Caki2 (cell line): ENCODE measurements around the gene LDLRAD3. TPM values are rescaled to one million over a fixed set of nuclear protein-coding genes. Genes with fewer than 3 reads are reported as not detected.

Experiments
- DNase-seq: peaks from one replicate; pipeline ENCODE4 v3.0.0-alpha.2; 2015; ENCODE audit warnings: low read depth
- in situ Hi-C: cut with HindIII; loops from 2 replicates; pipeline ENCODE4 v1.10.0; 2016; ENCODE audit warnings: low sequenced_read_pairs, low pct_unique_long_range_greater_than_20kb, mixed read lengths
- total RNA-seq: library from RNA; depleted of rRNA; stranded (reverse); fragments of >200 nt; shearing (Covaris generic); gene quantifications from 2 replicates; pipeline ENCODE4 v1.2.3, GENCODE V29; 2014; ENCODE audit warnings: low replicate concordance

LDLRAD3 gene
- total RNA-seq, 1 experiment from 2014 or later: 1.9 TPM

DNA sequence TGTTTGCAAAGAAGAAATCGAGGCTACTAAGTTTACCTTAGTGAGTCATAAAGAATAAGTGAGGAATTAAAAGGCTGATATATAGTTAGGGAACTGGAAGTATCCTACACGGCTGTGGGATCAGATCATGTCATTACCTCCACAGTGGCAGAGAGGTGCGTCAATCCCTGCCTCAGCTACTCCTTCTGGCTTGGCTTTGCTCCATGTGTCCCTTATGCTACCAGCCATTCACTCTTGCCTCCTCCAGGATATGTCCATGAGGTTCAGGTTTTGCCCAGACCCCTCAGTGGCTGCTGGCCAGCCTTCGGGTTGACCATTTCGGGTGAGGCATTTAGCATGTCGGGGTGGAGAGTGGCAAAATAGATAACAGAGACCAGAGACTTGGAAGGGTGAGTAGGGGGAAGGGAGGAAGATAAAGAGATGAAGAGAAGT, 153.4 kb downstream of the LDLRAD3 start:
- no peak for DNase-seq
- in situ Hi-C loops: no loop called here

DNA sequence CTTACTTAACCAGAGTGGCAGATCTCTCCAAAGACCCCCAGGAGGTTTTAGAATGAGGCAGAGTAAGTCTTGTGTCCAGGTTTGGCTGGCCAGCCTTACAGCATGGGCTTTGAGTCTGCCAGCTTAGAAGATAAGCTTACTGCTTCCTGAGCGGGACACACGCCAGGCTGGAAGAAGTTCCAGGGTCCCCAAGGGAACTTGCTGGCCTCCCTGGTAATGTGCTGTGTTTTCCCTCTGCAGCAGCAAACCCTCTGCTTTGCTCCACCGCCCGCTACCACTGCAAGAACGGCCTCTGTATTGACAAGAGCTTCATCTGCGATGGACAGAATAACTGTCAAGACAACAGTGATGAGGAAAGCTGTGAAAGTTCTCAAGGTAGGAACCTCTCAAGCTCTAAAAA, 154.2 kb downstream of the LDLRAD3 start:
- in situ Hi-C loops: no loop called here
- no peak for DNase-seq

DNA sequence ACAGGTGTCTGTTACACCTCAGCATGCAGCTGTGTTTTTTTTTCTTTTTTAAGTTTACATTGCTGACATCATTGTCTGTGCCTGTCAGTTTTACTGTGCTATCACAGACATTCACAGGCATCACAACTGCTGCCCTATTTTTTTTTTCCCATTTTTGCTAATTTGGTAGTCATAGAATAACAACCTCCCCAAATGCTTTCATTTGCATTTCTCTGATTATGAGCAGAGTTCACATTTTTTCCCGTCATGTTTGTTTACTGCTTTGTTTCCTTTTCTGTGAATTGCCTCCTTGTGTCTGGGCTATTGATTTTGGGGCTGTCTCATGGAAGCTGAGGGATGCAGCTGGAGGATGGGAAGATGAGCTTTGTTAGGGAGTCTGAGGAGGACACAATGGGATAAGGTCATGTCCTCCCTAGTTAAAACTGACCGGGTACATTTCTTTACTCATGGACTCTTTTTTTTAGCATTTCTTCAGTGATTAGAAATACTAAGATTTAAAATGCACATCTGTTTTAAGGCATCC, 155.1 kb downstream of the LDLRAD3 start:
- no peak for DNase-seq
- in situ Hi-C loops: no loop called here

DNA sequence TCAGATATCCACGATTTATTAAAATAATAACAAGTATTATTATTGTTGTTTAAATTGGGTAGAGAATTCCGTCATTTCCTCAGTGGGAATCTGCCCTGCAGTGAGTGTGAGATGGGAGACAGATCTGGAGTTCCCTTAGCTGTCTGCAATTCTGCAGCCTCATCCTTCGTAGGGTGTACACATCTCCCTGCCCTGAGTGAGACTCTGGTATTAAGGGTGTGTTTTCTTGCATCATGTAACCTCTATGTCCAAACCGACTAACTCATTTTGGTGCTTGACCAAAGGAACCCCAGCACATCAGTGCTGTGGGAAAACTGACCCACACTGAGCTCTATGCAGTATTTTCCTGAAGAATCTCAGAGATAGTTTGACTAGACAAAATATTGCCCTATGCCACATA, 157.6 kb downstream of the LDLRAD3 start:
- no peak for DNase-seq
- in situ Hi-C loops: no loop called here

DNA sequence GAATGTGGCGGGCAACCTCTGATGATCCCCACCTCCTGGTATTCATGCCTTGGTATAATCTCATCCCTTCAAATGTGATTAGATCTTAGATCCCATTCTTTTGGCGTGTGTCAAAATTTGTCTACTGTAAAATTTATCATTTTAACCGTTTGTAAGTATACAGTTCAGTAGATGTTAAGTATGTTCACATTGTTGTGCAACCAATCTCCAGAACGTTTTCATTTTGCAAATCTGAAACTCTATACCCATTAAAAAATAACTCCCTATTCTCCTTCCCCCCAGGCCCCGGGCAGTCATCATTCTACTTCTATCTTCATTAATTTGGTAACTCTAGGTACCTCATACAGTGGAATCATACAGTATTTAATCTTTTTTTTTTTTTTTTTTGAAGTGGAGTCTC, 159.0 kb downstream of the LDLRAD3 start:
- no peak for DNase-seq
- in situ Hi-C loops: no loop called here

DNA sequence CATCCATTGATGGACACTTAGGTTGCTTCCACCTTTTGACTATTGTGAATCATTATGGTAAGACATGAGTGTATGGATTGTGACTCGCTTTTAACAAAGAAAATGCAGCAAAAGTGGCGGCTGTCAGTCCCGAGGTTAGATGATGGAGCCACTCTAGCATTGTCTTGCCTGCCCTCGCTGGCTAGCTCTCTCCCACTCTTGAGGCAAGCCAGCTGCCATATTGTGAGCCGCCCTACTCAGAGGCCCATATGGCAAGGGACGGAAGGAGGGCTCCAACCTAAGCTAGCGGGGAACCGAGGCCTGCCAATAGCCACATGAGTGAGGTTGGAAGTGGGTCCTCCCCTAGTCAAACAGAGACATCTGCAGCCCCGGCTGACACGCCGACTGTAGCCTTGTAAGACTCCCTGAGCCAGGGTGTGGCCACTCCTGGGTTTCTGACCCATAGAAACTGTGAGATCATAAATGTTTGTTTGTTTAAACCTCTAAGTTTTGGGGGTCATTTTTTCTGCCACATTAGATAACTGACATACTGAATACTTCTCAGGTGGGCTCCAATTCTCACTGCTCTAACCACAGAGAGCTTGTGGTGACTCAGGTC, 160.2 kb downstream of the LDLRAD3 start:
- in situ Hi-C loops: no loop called here
- no peak for DNase-seq

DNA sequence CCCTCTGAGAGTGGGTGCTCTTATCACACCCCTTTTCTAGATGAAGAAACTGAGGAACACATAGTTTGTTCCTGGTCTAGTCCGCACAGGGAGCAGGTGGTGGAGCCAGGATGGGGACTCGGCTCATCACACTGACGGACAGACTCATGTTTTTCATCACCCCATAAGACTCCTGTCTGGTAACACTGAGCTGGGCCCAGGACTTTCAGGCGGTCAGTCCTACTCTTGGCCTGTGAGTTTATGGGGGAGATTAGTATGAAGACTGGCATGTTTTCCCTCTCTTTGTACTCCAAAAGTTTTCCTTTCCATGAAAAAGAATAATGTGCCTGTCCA, 160.8 kb downstream of the LDLRAD3 start:
- in situ Hi-C loops: no loop called here
- no peak for DNase-seq

DNA sequence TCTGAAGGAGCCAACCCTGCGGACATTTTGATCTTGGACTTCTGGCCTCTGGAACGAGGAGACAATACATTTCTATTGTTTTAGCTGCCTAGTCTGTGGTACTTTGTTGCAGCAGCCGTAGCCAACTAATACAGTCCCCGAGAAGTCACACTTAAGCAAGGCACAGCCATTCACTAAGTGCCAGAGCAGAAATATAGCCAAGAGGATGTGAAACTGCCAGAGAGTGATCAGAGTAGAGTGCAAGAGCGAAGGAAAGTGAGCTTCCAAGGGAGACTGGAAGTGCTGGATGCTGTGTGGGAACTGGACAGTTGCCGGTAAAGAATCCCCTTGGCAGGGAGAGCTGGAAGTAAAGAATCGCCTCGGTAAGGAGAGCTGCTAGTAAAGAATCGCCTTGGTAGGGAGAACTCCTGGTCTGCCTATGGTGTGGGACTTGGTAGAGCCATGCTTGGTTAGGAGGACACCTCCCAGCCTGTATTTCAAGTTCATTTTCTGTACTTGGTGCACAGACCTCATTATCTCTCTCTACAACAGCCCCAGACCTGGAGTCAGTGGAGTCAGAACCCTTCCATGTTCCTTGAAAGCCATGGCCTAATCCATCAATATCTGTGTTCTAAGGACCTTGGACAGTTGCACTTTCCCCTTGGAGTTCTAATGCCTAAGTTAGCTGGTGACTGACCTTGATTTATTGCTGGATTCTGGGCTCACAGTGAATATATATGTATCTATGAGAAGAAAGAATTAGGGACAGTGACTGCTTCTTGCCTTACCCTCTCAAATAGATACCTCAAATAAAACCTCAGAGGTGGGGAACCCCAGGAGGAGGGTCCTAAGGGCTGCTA, 162.1 kb downstream of the LDLRAD3 start:
- no peak for DNase-seq
- in situ Hi-C loops: no loop called here

DNA sequence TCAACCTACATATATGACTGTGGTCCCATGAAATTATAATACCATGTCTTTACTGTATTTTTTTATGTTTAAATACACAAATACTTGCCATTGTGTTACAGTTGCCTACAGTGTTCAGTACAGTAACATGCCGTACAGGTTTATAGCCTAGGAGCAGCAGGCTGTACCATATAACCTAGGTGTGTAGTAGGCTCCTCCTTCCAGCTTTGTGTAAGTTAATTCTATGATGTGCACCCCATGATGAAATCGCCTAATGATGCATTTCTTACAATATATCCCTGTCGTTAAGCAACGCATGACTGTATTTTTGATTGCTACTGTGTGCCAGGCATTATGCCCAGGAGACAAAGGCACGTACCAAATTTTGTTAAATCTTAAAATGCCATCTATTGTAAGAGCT, 163.7 kb downstream of the LDLRAD3 start:
- in situ Hi-C loops: no loop called here
- no peak for DNase-seq

DNA sequence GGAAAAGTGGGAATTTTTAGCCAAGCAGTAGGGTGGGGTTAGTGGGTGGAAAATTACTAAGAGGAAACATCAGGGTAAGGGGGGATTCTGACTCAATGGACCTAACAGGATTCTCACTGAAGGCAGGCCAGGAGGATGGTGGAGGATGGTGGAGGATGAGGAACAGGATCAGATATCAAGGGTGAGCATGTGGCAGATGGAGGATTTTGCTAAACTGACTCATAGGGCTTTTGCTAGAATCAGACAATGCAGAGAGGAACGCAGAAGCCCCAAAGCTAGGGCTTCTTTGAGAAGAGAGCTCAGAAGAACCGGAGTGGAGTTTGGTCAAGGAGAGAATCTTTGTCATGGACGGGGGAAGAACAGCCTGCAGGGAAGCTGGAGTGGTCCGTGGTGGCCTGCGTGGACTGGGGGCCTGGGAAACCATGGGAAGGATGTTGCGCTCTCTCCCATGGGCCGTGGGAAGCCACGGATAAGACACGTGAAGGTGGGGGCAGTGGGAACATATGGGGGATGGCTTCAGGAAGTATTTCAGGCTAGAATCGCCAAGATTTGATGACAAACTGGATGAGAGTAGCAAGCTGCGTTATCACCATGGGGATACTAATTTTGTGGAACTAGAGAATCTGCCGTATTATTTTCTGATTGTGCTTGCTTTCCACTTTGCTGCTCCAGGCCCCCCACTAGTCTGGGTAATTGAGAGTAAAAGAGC, 165.2 kb downstream of the LDLRAD3 start:
- in situ Hi-C loops: no loop called here
- DNase-seq: no peak

DNA sequence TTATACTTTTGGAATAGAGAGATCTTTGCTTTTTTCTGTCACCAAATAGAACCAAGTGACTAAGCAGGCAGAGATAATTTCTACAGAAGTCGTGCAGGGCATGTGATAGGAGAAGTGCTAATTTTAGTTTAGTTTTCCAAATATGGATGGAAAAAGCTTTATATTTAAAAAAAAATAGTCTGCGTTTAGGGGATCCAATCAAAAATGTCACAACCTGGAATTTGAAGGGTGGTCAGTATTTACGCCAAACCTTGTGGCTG, 165.7 kb downstream of the LDLRAD3 start:
- no peak for DNase-seq
- in situ Hi-C loops: no loop called here

DNA sequence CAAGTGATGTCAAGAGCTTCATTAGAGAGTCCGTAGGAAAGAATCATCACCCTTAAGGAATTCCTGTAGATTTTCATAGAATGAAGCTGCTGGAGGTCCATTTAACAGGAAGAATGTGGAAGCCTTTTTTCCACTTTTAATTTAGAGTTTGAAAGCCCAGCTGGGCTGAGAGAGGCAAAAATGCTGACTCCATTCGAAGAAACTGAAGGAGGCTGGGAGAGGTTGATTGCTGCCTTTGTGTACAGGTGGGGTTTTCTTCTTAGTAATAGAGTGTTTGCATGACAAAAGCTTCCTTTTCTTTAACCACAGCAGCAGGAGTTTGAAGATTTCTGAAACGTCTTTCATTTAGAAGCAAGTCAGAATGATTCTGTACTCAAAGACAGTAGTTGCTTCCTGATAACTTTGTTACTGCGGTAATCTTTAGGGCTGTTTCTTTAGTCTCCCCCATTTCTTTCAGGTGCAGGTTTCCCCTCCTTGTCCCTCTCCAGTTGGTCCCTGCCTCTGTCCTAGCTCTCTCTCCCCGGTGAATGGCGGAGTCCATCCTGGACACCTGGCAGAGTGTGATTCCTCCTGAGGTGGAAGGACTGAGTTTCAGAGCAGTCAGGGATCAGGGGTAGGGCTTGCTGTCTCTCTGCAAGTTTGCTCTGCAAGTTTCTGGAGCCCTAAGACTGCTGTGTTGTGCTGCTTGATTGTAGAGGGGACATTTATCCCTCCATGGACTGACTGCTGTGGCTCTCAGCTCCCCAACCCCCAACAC, 166.2 kb downstream of the LDLRAD3 start:
- in situ Hi-C loops: no loop called here
- no peak for DNase-seq

DNA sequence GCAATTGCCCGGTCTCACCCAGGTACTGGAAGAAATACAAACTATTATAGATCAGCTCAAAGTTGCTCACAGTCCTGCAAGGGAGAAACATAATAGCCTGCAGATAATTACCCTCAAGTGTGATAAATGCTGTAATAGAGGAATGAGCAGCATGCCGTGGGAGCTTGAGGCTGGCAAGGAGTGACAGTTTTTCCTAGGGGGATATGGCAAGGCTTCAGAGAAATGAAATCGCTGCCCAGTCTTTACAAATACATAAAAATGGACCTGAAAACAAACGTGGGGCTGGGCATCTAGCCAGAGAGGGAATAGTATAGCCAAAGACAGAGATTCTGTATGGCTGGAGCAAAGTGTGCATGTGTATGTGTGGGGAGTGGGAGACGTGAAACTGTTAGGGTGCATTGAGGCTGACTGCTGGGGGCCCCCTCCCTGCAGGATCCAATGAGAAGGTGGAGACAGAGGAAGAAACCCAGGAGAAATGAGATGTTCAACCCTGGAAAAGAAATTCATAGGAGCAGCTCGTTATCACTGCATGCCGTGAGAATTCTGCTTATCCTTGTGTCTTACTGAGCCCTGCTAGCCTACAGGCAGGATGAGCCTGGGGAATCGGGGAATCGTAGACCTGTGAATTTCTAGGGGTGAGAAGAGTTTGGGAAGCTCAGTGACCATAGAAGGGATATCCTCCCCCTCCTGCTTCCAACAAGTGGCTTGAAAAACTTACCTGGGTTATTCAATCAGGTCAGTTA, 167.0 kb downstream of the LDLRAD3 start:
- in situ Hi-C loops: no loop called here
- no peak for DNase-seq

DNA sequence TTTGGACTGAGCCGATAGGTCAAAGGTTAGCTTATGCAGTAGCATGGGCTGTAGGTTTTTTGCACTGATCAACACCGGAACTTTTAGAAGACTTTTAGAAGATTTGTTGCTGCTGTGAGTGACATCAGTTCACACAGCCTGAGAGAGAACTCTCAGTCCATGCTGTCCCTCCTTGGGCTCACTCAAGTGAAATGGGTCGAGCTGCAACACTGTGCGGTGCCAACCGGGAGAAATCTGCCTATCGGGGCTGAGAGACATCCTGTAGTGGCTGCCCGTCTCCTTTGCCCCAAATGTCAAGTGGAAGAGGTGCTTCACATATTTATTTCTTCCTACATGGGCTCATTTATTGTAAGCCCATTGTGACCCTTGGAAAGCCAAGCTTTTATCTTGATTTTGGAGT, 170.2 kb downstream of the LDLRAD3 start:
- in situ Hi-C loops: no loop called here
- no peak for DNase-seq

DNA sequence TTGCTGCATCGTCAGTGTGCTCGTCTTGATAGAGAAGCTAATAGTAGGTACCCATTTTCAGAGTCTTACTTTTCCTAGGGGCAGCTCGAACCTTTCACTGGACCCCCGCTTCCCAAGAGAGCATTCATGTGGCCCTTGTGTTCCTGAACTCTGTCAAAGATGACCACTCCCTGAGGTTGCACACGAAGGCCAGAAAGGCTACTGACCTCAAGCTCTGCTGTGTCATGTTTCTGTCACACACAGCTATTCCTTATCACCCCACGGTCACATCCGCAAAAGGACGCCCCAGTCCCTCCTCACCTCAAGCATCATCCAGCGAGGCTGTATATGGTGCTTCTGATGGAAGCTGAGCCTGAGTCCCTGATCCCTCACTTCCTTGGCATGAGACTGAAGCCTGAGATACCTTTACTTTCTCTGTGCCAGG, 171.5 kb downstream of the LDLRAD3 start:
- in situ Hi-C loops: no loop called here
- no peak for DNase-seq

DNA sequence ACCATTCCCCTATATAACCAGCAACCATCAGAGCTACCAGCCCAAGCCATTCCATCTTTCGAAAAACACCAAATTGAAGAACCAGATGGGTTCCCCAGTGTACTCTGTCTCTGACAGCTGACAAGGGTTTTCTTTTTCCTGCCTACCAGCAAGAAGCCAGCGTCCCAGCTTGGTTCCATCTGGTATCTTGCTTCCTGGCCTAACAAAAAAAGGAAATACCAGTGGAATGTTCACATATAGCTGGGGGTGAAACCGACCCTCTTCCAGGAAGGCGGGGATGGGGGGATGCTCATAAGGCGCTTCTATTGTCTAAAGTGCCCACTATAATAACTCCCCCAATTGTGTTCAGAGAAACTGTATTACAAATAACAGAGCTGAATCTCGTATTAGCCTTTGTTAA, 172.3 kb downstream of the LDLRAD3 start:
- in situ Hi-C loops: no loop called here
- DNase-seq: no peak

DNA sequence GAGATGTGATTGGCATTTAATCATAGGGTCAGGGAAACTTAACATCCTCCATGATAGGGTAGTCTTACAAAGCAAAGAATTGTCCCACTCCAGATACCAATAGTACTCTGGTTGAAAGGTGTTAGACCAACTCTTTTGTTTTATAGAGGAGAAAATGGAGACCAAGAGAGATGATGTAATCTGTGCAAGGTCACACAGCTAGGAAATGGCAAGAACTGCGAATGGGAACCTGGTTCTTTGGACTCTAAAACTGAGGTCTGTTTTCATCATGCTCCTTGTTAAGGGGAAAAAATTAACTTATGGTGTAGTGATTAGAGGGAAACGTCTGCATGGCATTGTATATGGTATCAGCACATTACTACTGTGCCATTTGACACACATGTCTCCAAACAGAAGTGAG, 174.2 kb downstream of the LDLRAD3 start:
- DNase-seq: no peak
- in situ Hi-C loops: no loop called here

DNA sequence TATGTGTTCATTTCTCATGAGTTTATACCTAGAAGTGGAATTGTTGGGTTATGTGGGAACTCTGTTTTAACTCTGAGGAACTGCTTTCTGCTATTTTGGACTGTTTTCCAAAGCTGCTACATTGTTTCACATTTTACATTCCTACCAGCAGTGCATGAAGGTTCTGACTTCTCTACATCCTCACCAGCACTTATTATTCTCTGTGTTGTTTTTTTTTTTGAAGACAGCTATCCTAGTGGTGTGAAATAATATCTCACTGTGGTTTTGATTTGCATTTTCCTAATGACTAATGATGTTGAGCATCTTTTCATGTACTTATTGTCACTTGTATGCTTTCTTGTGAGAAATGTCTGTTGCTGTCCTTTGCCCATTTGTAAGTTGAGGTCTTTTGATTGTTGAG, 175.4 kb downstream of the LDLRAD3 start:
- no peak for DNase-seq
- in situ Hi-C loops: no loop called here
